HG02623 (cell line): ENCODE data around the gene CLDN20.
"Not testable (repeated sequence)": the region's sequence is repeated elsewhere in the genome, so short reads cannot be mapped to it uniquely, and the experiment has no call there.

ENCODE experiments used
- ATAC-seq: cut with Tn5 transposase; IDR thresholded peaks from one replicate; pipeline ENCODE4 v1.9.1; 2021; ENCODE audit warnings: moderate library complexity; ENCODE audit not compliant: unreplicated experiment

Gene CLDN20

DNA sequence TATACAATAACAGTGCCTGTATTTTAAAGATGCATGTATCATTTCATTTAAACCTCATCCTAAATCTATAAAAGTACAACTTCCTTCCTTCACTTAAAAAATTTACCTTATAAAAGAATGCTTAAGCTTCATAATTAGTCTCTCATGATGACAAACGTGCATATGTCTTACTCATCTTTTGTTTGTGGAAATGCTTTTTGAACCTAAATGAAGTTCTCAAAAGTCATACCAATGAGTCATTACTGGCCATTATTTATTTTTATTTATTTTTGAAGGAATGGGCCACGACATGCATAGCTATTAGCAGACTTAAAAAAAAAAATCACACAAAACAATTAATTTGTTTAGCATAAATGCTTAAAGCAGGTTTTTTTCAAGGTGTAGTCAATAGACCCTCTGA is 46.8 kb downstream of the CLDN20 start:
- no peak for ATAC-seq

DNA sequence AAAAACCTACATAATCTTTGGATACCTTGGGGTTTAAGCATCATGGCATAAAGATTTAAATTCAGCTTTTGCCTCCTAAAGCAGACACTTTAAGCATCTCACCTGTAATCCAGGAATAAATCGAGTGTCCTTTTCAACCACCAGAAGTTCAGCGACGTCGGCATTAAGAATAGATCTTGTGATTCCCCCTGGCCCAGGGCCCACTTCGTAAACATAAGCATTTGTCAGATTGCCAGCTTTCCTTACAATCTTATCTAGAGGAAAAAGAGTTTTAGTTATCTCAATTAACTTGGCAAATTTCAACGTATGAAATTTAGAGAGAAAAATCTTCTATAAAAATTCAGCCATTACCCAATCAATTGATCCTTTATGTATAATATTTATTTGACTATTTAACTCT is 47.3 kb downstream of the CLDN20 start:
- ATAC-seq: no peak

DNA sequence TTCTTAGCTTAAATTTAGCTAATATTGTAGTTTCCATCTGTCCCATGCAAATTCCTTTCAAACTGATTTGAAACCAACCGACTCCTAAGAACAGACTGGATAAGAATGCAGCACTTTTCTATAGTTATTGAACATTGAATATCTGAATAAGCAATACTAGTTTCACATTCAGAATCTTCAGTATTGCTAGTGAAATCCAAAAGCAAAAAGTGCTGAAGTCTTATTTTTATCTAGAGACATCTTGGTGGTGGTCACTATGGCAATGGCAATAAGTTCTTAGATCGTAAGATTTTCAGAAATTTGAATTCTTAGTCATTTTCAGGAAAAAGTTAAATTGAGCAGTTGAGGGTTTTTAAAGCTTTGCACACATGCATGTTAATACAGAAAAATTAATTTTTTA is 47.8 kb downstream of the CLDN20 start:
- ATAC-seq: no peak

DNA sequence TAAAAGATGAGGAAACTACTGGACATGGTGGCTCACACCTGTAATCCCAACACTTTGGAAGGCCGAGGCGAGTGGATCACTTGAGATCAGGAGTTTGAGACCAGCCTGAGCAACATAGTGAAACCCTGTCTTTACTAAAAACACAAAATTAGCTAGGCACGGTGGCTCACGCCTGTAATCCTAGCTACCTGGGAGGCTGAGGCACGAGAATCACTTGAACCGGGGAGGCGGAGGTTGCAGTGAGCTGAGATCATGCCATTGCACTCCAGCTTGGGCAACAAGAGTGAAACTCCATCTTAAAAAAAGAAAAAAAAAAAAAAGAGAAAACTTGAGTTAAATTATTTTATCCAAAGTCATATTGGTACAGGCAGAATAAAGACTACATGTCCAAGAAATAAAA is 49.1 kb downstream of the CLDN20 start:
- not testable (repeated sequence) for ATAC-seq

DNA sequence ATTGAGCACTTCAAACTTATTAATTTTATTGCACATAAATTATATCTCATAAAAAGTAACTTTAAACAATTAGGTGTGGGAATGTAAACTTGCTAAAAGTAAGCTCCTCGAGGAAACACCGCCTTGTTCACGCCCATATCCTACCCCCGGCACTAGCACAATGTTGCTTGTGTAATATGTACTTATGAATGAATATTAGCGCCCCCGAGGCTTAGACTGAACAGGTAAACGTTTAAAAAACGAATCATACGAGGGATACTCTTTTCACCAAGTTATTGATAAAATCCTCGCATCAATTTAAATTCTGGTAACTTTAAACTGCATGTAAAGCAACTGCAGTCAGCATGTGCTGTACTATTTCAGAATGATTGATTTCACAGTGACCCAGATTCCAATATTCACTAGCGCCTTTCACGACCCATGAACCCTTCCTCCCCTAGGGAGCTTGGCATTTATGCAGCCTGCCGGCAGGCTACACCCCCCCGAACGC is 49.8 kb downstream of the CLDN20 start:
- ATAC-seq: peak; percentile 5

DNA sequence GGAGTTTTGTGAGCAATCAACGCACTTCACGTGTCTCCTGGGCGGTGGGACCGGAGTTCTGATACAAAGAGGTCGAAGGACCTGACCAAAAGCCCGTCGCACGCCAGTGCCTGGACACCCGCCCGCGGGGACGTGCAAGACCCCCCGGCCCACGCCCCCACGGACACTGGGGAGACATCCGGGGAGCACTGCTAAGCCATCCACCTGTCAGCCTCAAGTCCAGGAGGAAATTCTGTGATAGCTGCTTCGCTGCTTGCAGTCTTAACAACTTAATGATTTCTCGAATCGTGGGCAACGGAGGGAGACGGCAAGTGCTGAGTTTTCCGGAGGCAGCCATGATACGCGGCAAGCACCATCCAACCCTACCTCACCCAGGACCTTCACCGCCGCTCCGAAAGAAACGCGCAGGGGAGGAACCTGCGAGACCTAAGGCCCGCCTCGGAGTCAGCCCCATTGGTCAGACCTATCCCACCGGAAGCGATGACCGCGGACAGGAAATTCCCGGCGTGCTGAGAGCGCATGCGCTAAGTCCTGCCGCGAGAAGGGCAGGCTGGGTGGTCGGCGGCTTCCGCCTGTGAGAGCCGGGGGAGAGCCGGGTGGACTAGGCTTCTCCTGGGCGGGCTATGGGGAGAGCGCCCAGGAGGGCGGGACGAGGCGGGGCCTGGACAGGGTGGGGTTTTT is 50.4 kb downstream of the CLDN20 start, which contains the start of gene TFB1M:
TSS of gene TFB1M (minus strand) at position 393 of the 681 bp plus-strand sequence. CDS start at position 337, 56 bp downstream.
- ATAC-seq: peak; percentile 94

DNA sequence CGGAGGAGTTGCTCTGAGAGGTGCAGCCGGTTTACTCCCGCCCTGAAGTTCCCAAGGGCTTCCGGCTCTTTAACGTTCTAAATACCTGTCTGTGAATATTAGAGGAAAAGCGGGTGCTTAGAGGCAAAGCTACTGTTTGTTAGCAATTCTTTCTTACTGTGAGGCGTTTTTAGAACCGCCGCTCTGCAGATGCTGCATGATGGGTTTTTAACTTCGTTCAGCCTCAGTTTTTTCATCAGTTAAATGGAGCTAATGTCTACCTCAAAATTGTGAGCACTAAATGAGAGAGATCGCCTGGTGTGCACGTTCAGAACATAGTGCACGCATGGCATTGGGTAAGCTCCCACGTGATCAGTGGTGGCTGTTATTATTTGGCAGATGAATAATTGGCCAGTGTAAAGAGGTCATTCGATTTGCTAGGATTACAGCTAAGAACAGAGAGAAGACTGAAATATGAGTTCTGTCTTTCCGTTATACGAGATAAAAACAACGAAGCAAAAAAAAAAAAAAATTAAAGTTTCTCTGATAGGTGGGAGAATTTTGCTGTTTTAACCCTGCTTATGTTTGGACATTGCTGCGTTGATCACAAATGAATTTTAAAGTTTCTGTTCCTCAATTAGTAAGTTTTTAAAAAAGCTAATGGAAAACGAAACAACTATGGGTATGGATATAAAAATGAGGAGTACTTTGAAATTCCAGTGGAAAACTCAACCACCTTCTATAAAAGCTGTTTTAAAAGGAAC is 51.1 kb downstream of the CLDN20 start:
- peak; percentile 35 for ATAC-seq

DNA sequence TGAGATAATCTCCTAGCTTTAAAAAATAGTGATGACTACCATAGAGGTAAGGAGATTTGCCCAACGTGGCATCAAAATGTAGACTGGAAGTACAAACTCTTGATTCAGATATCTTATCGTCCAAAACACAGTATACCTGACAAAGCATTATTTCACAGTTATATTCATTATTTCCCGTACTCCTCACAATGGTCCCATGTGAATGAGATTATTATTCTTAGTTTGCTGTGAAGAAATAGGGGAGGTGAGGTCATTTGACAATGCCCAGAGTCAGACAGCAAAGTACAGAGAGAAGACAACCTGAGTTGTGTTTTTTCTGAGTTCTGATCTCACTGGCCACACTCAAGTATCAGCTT is 51.7 kb downstream of the CLDN20 start:
- ATAC-seq: no peak

DNA sequence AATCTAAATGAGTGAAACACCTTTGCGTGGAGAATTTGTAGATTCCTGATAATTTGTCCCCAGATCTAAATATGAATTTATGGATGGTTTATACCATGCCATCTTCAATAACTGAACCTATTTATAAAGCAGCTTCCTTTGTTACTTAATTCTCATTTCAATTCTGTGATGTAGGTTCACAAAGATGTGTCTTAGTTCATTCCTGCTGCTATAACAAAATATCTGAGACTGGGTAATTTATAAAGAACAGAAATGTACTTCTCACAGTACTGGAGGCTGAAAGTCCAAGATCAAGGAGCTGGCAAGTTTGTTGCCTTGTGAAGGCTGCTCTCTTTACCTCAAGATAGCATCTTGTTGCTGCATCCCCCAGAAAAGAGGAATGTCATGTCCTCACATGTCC is 52.6 kb downstream of the CLDN20 start:
- no peak for ATAC-seq

DNA sequence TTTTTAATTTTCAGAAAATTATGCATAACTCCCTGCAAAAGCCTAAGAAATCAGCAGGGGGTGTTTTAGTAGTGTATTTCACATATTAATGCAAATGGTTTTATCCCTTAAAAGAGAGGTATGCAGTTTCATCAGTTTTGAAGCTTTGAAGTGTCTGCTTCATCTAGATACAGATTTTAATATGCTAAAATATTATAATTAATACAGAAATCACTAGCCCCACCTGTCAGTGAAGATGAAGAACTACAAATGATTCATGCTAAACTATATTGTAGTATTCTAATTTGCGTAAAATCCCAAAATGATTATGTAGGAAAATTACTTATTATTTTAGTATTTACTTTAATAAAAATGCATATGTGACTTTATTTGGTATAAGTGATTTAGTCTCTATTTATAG is 53.4 kb downstream of the CLDN20 start:
- ATAC-seq: no peak

DNA sequence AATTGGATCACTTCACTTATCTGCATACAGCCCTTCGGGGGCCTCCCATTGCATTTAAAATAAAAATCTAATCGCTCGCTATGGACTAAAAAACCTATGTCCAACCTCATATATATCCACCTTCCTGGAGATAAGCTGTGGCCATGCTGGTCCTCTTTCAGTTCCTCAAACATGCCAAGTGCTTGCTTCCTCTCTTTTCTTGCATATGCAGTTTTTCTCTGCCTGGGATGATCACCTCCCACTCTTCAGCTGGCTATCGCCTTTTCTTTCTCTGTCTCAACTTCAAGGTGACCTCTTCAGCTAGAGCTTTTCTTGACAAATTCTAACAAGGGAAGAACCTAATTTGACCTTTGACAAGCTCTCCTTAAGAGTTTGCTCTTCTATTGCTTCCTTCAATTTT is 56.1 kb downstream of the CLDN20 start:
- no peak for ATAC-seq

DNA sequence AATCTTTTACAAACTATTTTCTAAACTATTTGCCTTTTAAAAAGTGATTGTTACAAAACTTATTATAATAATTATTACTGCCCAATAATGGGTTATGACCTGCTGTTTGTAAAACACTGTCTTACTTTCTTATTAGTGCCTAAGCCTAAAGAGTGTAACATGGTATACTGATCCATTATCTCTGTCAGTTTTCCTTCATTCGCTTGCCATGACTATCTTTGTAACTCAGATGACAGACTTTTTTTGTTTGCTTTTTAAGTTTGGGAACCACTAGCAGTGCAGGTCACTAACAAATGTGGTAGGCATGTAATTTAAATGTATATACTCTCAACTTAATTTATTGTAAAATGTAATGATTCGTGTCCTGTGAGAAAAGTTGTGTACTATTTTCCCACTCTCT is 60.4 kb downstream of the CLDN20 start:
- no peak for ATAC-seq

DNA sequence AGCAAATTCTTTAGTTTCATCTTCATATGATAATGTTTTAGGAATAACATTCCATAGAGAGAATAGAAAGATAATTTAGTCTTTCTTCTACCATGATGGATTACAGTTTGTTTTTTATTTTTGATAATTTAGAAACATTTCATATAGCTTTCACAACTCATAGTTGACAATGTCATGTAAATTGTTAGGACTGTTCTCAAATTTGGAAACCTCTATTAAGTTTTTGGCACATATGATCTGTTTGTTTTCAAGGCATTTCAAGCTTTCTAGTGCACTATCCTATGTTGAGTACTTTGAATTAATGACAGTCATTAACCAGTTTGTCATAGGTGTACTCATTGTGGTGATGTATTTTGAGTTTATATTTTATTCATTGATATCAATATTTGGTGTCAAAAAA is 61.2 kb downstream of the CLDN20 start:
- no peak for ATAC-seq

DNA sequence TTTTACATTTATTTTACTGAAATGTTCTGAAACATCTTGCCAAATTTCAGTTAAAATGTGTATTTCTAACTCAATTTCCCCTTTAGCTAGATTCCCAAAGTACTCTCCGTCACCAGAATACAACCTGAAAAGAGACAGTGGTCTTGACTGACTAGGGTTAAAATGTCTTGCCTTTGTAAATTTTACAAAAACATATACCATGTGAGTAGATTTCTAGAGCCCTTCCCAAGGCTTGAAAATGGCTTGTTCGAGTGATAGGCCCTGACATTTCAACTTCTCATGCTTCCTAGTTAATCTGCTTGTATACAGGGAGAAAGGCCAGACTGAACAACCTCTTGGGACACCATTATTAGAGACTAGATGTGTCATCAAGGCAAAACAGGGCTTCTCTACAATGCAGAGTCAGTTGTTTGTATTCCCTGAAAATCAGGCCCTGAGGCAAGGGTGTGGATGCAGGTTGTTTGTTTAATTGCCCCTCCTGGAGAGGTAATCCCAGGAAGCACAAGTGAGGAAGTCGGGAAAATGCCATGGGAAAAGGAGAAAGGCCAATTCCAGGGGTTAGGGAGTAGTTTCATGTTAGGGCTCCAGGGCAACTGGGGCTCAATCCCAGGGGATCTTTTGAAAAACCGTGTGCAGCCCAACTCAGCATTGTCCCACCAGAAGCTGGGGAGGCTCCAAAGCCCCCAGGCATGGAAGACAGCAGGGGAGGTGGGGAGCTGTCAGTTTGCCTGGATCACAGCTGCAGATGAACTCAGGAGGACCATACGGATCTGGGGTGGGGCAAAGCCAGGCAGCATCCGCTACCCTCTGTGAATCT is 62.1 kb downstream of the CLDN20 start:
- ATAC-seq: no peak
